Measurements from ENCODE around the gene SPINT2. TPM values are rescaled to one million over a fixed set of nuclear protein-coding genes. Genes with fewer than 3 reads are reported as not detected.

The SPINT2 gene
- total RNA-seq, 2 donors from 2014 or later = 415 to 487 TPM

DNA sequence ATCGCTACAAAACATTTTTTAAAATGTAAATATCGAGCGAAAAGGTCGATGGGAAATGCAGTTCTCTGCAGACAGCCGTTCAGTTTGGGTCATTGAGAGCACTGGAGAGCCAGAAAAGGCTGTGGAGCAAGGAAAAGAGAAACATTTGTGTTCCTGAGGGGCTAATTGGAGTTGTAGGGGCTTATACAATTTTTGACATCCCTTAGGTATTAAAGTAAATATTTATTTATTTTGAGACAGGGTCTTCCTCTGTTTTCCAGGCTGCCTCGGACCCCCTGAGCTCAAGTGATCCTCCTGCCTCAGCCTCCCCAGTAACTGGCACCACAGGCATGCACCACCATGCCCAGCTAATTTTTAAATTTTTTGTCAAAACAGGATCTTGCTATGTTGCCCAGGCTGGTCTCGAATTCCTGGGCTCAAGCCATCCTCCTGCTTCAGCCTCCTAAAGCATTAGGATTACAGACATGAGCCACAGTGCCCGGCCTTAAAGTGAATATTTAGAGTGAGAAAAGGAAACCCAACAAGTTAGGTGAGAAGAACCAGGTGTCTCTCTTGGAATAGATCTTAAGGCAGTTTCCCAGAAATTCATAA is 52.2 kb downstream of the SPINT2 start:
- DNase-seq = no peak
- Histone ChIP-seq H3K9ac (ENCODE audit: extremely low read depth, low read length, poor library complexity, severe bottlenecking) (no peak overlapping the region), H3K4me3 (ENCODE audit: low read length) (peak overlapping the region; percentile 21), H3K9me3 (ENCODE audit: control insufficient read depth, low read length) (no peaks in the 10 kb centered on the region), H3K27me3 (ENCODE audit: control insufficient read depth, insufficient read depth, low read length, poor library complexity, severe bottlenecking) (peaks cover 39% of the 10 kb centered on the region), H3K27ac (ENCODE audit: low read depth, low read length) (no peak overlapping the region), H3K4me1 (ENCODE audit: control insufficient read depth, insufficient read depth, low read length) (no peaks in the 10 kb centered on the region), H3K36me3 (ENCODE audit: control insufficient read depth, insufficient read depth, low read length) (no peaks in the 10 kb centered on the region)
- no peaks in the 10 kb centered on the region for H3K36me3 Mint-ChIP-seq (ENCODE audit: low read depth)
- peak overlapping the region; percentile 84 for H3K4me3 Mint-ChIP-seq
- H3K27ac Mint-ChIP-seq = peak overlapping the region; percentile 68
- H3K9me3 Mint-ChIP-seq = no peaks in the 10 kb centered on the region
- H3K27me3 Mint-ChIP-seq (ENCODE audit: insufficient read depth) = peaks cover 49% of the 10 kb centered on the region
- 37 to 46% methylated on average over 6 to 8 of the region's 8 CpGs for WGBS, 2 experiments (ENCODE audit: insufficient coverage in 1 of 2, insufficient read length in 1 of 2)
- TF ChIP-seq, protein P1, sequence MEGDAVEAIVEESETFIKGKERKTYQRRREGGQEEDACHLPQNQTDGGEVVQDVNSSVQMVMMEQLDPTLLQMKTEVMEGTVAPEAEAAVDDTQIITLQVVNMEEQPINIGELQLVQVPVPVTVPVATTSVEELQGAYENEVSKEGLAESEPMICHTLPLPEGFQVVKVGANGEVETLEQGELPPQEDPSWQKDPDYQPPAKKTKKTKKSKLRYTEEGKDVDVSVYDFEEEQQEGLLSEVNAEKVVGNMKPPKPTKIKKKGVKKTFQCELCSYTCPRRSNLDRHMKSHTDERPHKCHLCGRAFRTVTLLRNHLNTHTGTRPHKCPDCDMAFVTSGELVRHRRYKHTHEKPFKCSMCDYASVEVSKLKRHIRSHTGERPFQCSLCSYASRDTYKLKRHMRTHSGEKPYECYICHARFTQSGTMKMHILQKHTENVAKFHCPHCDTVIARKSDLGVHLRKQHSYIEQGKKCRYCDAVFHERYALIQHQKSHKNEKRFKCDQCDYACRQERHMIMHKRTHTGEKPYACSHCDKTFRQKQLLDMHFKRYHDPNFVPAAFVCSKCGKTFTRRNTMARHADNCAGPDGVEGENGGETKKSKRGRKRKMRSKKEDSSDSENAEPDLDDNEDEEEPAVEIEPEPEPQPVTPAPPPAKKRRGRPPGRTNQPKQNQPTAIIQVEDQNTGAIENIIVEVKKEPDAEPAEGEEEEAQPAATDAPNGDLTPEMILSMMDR (conservative IDR thresholded peaks at IDR 0.05) = no peak
- H3K4me1 Mint-ChIP-seq = no peaks in the 10 kb centered on the region

DNA sequence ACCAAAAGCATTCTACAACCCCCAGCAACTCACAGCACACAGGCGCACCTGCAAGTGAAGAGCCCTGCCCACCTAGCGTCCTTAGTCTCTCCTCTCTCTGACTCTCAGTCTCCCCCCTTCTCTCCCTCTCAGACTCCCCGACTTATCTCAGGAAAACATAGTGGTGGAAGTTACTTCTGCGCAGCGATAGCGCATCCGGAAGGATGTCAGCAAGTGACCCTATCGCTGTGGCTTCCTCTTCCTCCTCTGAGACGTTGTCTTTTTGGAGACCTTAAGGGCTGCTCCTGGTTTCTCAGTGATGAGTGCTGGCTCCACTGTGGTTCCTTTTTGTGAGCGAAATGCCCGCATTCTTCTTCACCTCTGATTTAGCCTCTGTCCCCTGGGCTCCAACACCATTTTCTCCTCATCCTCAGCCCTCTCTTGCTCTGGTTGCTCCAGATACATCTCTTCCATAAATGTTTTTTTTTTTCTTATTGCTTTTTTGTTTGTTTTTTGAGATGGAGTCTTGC is 52.8 kb downstream of the SPINT2 start:
- Mint-ChIP-seq H3K27ac (no peak overlapping the region), H3K9me3 (no peaks in the 10 kb centered on the region), H3K4me3 (no peak overlapping the region), H3K27me3 (ENCODE audit: insufficient read depth) (peaks cover 51% of the 10 kb centered on the region), H3K4me1 (no peaks in the 10 kb centered on the region), H3K36me3 (ENCODE audit: low read depth) (no peaks in the 10 kb centered on the region)
- H3K36me3 ChIP-seq (ENCODE audit: control insufficient read depth, insufficient read depth, low read length) = no peaks in the 10 kb centered on the region
- WGBS, 2 experiments (ENCODE audit: insufficient coverage in 1 of 2, insufficient read length in 1 of 2) = 90% methylated on average over 11 of the region's 11 CpGs
- no peak for DNase-seq
- no peak overlapping the region for H3K4me3 ChIP-seq (ENCODE audit: low read length)
- H3K27me3 ChIP-seq (ENCODE audit: control insufficient read depth, insufficient read depth, low read length, poor library complexity, severe bottlenecking) = peaks cover 39% of the 10 kb centered on the region
- H3K27ac ChIP-seq (ENCODE audit: low read depth, low read length) = no peak overlapping the region
- no peak overlapping the region for H3K9ac ChIP-seq (ENCODE audit: extremely low read depth, low read length, poor library complexity, severe bottlenecking)
- no peaks in the 10 kb centered on the region for H3K9me3 ChIP-seq (ENCODE audit: control insufficient read depth, low read length)
- H3K4me1 ChIP-seq (ENCODE audit: control insufficient read depth, insufficient read depth, low read length) = no peaks in the 10 kb centered on the region
- TF ChIP-seq, protein P1 (conservative IDR thresholded peaks at IDR 0.05) = no peak

DNA sequence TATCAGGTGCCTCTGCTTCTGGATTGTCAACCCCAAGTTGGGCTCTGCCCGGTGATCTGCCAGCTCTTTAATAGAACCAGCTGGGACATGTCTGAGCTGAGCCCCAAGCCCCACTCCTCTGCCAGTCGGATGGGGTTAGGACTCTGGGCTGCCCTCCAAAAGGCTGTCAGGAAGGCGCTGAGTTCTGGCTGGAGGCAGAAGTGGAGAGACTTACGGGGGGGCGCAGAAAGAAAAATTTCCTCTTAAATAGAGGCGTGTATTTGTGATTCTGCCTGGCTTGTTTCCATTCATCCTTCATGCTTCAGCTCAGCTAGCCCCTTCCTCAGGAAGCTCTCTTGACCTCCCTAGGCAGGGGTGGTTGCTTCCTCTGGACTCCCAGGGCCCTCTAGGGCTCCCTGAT is 54.3 kb downstream of the SPINT2 start:
- peaks cover 39% of the 10 kb centered on the region for H3K27me3 ChIP-seq (ENCODE audit: control insufficient read depth, insufficient read depth, low read length, poor library complexity, severe bottlenecking)
- Mint-ChIP-seq H3K4me3 (no peak overlapping the region), H3K9me3 (no peaks in the 10 kb centered on the region), H3K27me3 (ENCODE audit: insufficient read depth) (peaks cover 54% of the 10 kb centered on the region), H3K4me1 (no peaks in the 10 kb centered on the region), H3K36me3 (ENCODE audit: low read depth) (no peaks in the 10 kb centered on the region), H3K27ac (no peak overlapping the region)
- H3K36me3 ChIP-seq (ENCODE audit: control insufficient read depth, insufficient read depth, low read length) = no peaks in the 10 kb centered on the region
- TF ChIP-seq, protein P1 (conservative IDR thresholded peaks at IDR 0.05) = no peak
- H3K4me3 ChIP-seq (ENCODE audit: low read length) = no peak overlapping the region
- no peak overlapping the region for H3K27ac ChIP-seq (ENCODE audit: low read depth, low read length)
- WGBS, 2 experiments (ENCODE audit: insufficient coverage in 1 of 2, insufficient read length in 1 of 2) = 90 to 100% methylated on average over 3 to 6 of the region's 6 CpGs
- no peak overlapping the region for H3K9ac ChIP-seq (ENCODE audit: extremely low read depth, low read length, poor library complexity, severe bottlenecking)
- no peak for DNase-seq
- no peaks in the 10 kb centered on the region for H3K9me3 ChIP-seq (ENCODE audit: control insufficient read depth, low read length)
- no peaks in the 10 kb centered on the region for H3K4me1 ChIP-seq (ENCODE audit: control insufficient read depth, insufficient read depth, low read length)
